AG04450 (cell line): ENCODE measurements around the gene PCDHGB2. TPM values are rescaled to one million over a fixed set of nuclear protein-coding genes. Genes with fewer than 3 reads are reported as not detected.
A peak's percentile ranks its signal among the peaks of the same experiment; 100 is the strongest.
"Not testable (repeated sequence)": the region's sequence is repeated elsewhere in the genome, so short reads cannot be mapped to it uniquely, and the experiment has no call there.

Experiments
- CTCF ChIA-PET: fragments of 300-600, 350-600 bp; formaldehyde crosslinking; extraction: SDS; loops from one replicate; lab custom pipeline; 2022; ENCODE audit warnings: antibody characterized with exemption, inconsistent platforms; lab: Charles Lee
- POLR2A ChIA-PET: fragments of 350-600 bp; formaldehyde crosslinking; extraction: SDS; loops from one replicate; lab custom pipeline; 2021; ENCODE audit warnings: antibody characterized with exemption, inconsistent platforms; lab: Yijun Ruan, JAX
- DNase-seq: peaks from one replicate; pipeline ENCODE4 v3.0.0-alpha.2; 2011; ENCODE audit warnings: low read depth, low spot score
- H3K27ac ChIP-seq: one replicate; pipeline ENCODE4 v1.5.1; 2012; ENCODE audit warnings: low read depth, low read length, control low read depth
- H3K27me3 ChIP-seq: one replicate; pipeline ENCODE4 v1.6.0; 2012; ENCODE audit warnings: low read length; ENCODE audit not compliant: control insufficient read depth, insufficient read depth
- H3K4me3 ChIP-seq: 2 replicates; pipeline ENCODE4 v1.5.1; 2011; ENCODE audit warnings: mild to moderate bottlenecking, low read depth, low read length, control low read depth
- H3K9me3 ChIP-seq: 2 replicates; pipeline ENCODE4 v1.5.1; 2012; ENCODE audit warnings: low read length; ENCODE audit not compliant: control insufficient read depth, insufficient read depth
- CTCF ChIP-seq: IDR thresholded peaks from 2 replicates; pipeline ENCODE4 v1.5.1; 2011; ENCODE audit warnings: low read depth, low read length, control low read depth, inconsistent platforms
- polyA plus RNA-seq: library from polyadenylated mRNA; depleted of rRNA; stranded (reverse); fragments of >200 nt; gene quantifications from 2 replicates; pipeline ENCODE4 v1.2.3, GENCODE V29; 2011

The PCDHGB2 gene
- polyA plus RNA-seq, 1 experiment: 4.6 TPM

GRCh38 chr5:141382469-141383294, 22.9 kb downstream of the PCDHGB2 start, which contains the start of gene PCDHGA7:
PCDHGA7 (plus strand) TSS chr5:141382742; CDS start chr5:141382900, 158 bp downstream.
- H3K27me3 ChIP-seq: peaks cover 6% of the 10 kb centered on the region
- no peak within 1 kb of the TSS for H3K27ac ChIP-seq
- CTCF ChIA-PET: interaction anchor here (0.7 to 3.5 kb wide), 12 partner anchors 9 to 185 kb away, joined by 3 to 22 read pairs (median 4); partner anchors contain the start of genes PCDHGA1, PCDHGA10, PCDHGB1 and PCDHGB3
- POLR2A ChIA-PET: no interaction called here
- H3K9me3 ChIP-seq: peaks cover 42% of the 10 kb centered on the region
- peak; percentile 43 for TF ChIP-seq CTCF
- H3K4me3 ChIP-seq: peak within 1 kb of the TSS; percentile 58
- no peak for DNase-seq

- Histone ChIP-seq H3K27me3 (peaks cover 6% of the 10 kb centered on the region), H3K4me3 (peak overlapping the region; percentile 58; the same call in 1 of the 2 replicates), H3K27ac (no peak overlapping the region), H3K9me3 (peaks cover 43% of the 10 kb centered on the region)
- ChIA-PET POLR2A (no interaction called here), CTCF (interaction anchor here (0.8 to 3.5 kb wide), 8 partner anchors 13 to 184 kb away, joined by 3 to 22 read pairs (median 4); partner anchors contain the start of genes PCDHGA10, PCDHGB1 and PCDHGB3)
- no peak for DNase-seq
- TF ChIP-seq CTCF: no peak
Measured at GRCh38 chr5:141383345-141383744, 23.6 kb downstream of the PCDHGB2 start.

- H3K27ac ChIP-seq: no peak overlapping the region
- H3K9me3 ChIP-seq: peaks cover 56% of the 10 kb centered on the region
- ChIA-PET POLR2A (no interaction called here), CTCF (interaction anchor here (1.4 to 4.8 kb wide), 2 partner anchors 15 to 174 kb away, joined by 3 to 20 read pairs; no protein-coding TSS in a partner anchor)
- no peak for DNase-seq
- no peak overlapping the region for H3K4me3 ChIP-seq
- H3K27me3 ChIP-seq: peaks cover 6% of the 10 kb centered on the region
- no peak for TF ChIP-seq CTCF
Measured at GRCh38 chr5:141384471-141385267, 24.9 kb downstream of the PCDHGB2 start.

- Histone ChIP-seq H3K9me3 (peaks cover 56% of the 10 kb centered on the region), H3K4me3 (peak within 1 kb of the TSS; percentile 31; the same call in 1 of the 2 replicates)
- TF ChIP-seq CTCF: peak; percentile 43
- H3K27me3 ChIP-seq, POLR2A ChIA-PET, DNase-seq, H3K27ac ChIP-seq: not testable (repeated sequence)
- CTCF ChIA-PET: interaction anchor here (0.7 to 4.8 kb wide), 3 partner anchors 57 to 176 kb away, joined by 3 to 20 read pairs (median 16); partner anchors contain the start of gene PCDHGA1
Measured at GRCh38 chr5:141387557-141388311, 27.9 kb downstream of the PCDHGB2 start, which contains the start of gene PCDHGB4. PCDHGB4 (plus strand) TSS chr5:141387698; CDS start chr5:141387885, 187 bp downstream.
